Vagina (tissue), 2 donors: Measurements from ENCODE around the gene RADX. TPM values are rescaled to one million over a fixed set of nuclear protein-coding genes. Genes with fewer than 3 reads are reported as not detected.

ENCODE experiments used
- DNase-seq, 2 donors: peaks; one replicate each; pipeline ENCODE4 v3.0.0-alpha.2; 2017; ENCODE audit errors: extremely low spot score in 2 of 2
- H3K27ac ChIP-seq: fragments of 200-600 bp; sonication (generic); one replicate; pipeline ENCODE4 v1.5.1; 2019
- H3K27me3 ChIP-seq: fragments of 200-600 bp; sonication (generic); one replicate; pipeline ENCODE4 v1.5.1; 2019
- H3K36me3 ChIP-seq, 2 donors: fragments of 200-600 bp; sonication (generic); one replicate each; pipeline ENCODE4 v1.5.1; 2017 to 2019
- H3K4me1 ChIP-seq: fragments of 200-600 bp; sonication (generic); one replicate; pipeline ENCODE4 v1.5.1; 2019
- H3K4me3 ChIP-seq, 2 donors: fragments of 200-600 bp; sonication (generic); 1 replicate in 1 of 2; 2 replicates in 1 of 2; pipeline ENCODE4 v1.5.1; 2016 to 2019
- H3K9me3 ChIP-seq: fragments of 200-600 bp; sonication (generic); one replicate; pipeline ENCODE4 v1.5.1; 2019
- CTCF ChIP-seq, 3 experiments: fragments of 450-650 bp in 2 of 3; fragments of 200-600 bp in 1 of 3; sonication (generic) in 1 of 3; IDR thresholded peaks; one replicate each; pipeline ENCODE4 v1.5.1; 2017 to 2019; ENCODE audit warnings: antibody characterized with exemption in 3 of 3, mild to moderate bottlenecking in 2 of 3, moderate library complexity in 2 of 3
- POLR2A ChIP-seq, 2 donors: fragments of 450-650 bp; IDR thresholded peaks; one replicate each; pipeline ENCODE4 v1.6.1; 2017; ENCODE audit warnings: antibody characterized with exemption in 2 of 2, mild to moderate bottlenecking in 2 of 2, moderate library complexity in 2 of 2
- POLR2AphosphoS5 ChIP-seq, 2 donors: sonication (generic); formaldehyde crosslinking; IDR thresholded peaks; one replicate each; pipeline ENCODE4 v1.9.0; 2017; ENCODE audit warnings: antibody characterized with exemption in 2 of 2, mild to moderate bottlenecking in 2 of 2, low read depth in 1 of 2; ENCODE audit not compliant: insufficient read depth in 1 of 2
- intact Hi-C: fragments of 100-400 bp; cut with DNase I; formaldehyde crosslinking; loops from one replicate; pipeline ENCODE4 v1.15.1; 2023
- total RNA-seq: library from RNA; depleted of rRNA; stranded (reverse); fragments of >200 nt; gene quantifications from one replicate; pipeline ENCODE4 v1.2.3, GENCODE V29; 2016

Gene RADX
- 5.4 TPM for total RNA-seq

GRCh38 chrX:106611679-106612392, at the start of gene RADX:
RADX (plus strand) TSS chrX:106611978; CDS start chrX:106612081, 103 bp downstream.
- Histone ChIP-seq H3K4me1 (no peaks in the 10 kb centered on the region), H3K36me3 (no peaks in the 10 kb centered on the region), H3K27ac (peak within 1 kb of the TSS; percentile 5), H3K9me3 (no peaks in the 10 kb centered on the region), H3K4me3 (peak within 1 kb of the TSS; percentile 44 to 45), H3K27me3 (no peaks in the 10 kb centered on the region)
- DNase-seq = no peak
- no peak for TF ChIP-seq CTCF (IDR thresholded peaks at IDR 0.05)
- TF ChIP-seq POLR2A (IDR thresholded peaks at IDR 0.05) = peak in 1 of 2 donors; percentile 26
- TF ChIP-seq POLR2AphosphoS5 (IDR thresholded peaks at IDR 0.05; ENCODE audit: insufficient read depth in 1 of 2, low read depth in 1 of 2) = peak in 1 of 2 donors; percentile 75
- intact Hi-C loops = no loop called here

- no peaks in the 10 kb centered on the region for H3K9me3 ChIP-seq
- DNase-seq = no peak
- no peak overlapping the region for H3K27ac ChIP-seq
- peaks cover 4% of the 10 kb centered on the region for H3K27me3 ChIP-seq
- intact Hi-C loops = no loop called here
- H3K36me3 ChIP-seq = no peaks in the 10 kb centered on the region
- TF ChIP-seq CTCF (IDR thresholded peaks at IDR 0.05) = no peak
- TF ChIP-seq POLR2AphosphoS5 (IDR thresholded peaks at IDR 0.05; ENCODE audit: insufficient read depth in 1 of 2, low read depth in 1 of 2) = no peak
- H3K4me1 ChIP-seq = no peaks in the 10 kb centered on the region
- H3K4me3 ChIP-seq = no peak overlapping the region
Measured at GRCh38 chrX:106564986-106565385, 46.8 kb upstream of the RADX start.

GRCh38 chrX:106566362-106566761, 45.4 kb upstream of the RADX start:
- Histone ChIP-seq H3K4me3 (no peak overlapping the region), H3K36me3 (no peaks in the 10 kb centered on the region), H3K27me3 (peaks cover 4% of the 10 kb centered on the region), H3K27ac (no peak overlapping the region), H3K4me1 (no peaks in the 10 kb centered on the region), H3K9me3 (no peaks in the 10 kb centered on the region)
- TF ChIP-seq POLR2A (IDR thresholded peaks at IDR 0.05) (no peak), CTCF (IDR thresholded peaks at IDR 0.05) (no peak), POLR2AphosphoS5 (IDR thresholded peaks at IDR 0.05; ENCODE audit: insufficient read depth in 1 of 2, low read depth in 1 of 2) (no peak)
- intact Hi-C loops = no loop called here
- DNase-seq = no peak

- Histone ChIP-seq H3K4me1 (no peaks in the 10 kb centered on the region), H3K4me3 (no peak overlapping the region), H3K27me3 (no peaks in the 10 kb centered on the region), H3K36me3 (no peaks in the 10 kb centered on the region), H3K9me3 (no peaks in the 10 kb centered on the region), H3K27ac (no peak overlapping the region)
- intact Hi-C loops = no loop called here
- TF ChIP-seq POLR2AphosphoS5 (IDR thresholded peaks at IDR 0.05; ENCODE audit: insufficient read depth in 1 of 2, low read depth in 1 of 2) = no peak
- DNase-seq = no peak
Measured at GRCh38 chrX:106581856-106582255, 29.9 kb upstream of the RADX start.

- Histone ChIP-seq H3K4me1 (no peaks in the 10 kb centered on the region), H3K4me3 (no peak overlapping the region), H3K9me3 (no peaks in the 10 kb centered on the region), H3K36me3 (no peaks in the 10 kb centered on the region), H3K27ac (no peak overlapping the region), H3K27me3 (no peaks in the 10 kb centered on the region)
- DNase-seq = no peak
- TF ChIP-seq CTCF (IDR thresholded peaks at IDR 0.05) (no peak), POLR2A (IDR thresholded peaks at IDR 0.05) (no peak), POLR2AphosphoS5 (IDR thresholded peaks at IDR 0.05; ENCODE audit: insufficient read depth in 1 of 2, low read depth in 1 of 2) (no peak)
- intact Hi-C loops = no loop called here
Measured at GRCh38 chrX:106585478-106585877, 26.3 kb upstream of the RADX start.
